Measurements from ENCODE around the gene SDK1. TPM values are rescaled to one million over a fixed set of nuclear protein-coding genes. Genes with fewer than 3 reads are reported as not detected.
"Not testable (repeated sequence)": the region's sequence is repeated elsewhere in the genome, so short reads cannot be mapped to it uniquely, and the experiment has no call there.

The SDK1 gene
- polyA plus RNA-seq, 3 donors = 3.2 to 6.6 (median 3.3) TPM

- H3K27ac ChIP-seq (ENCODE audit: low read depth, low read length) = no peak overlapping the region
- WGBS, 3 donors = 76 to 88% (median 81%) methylated on average over 14 of the region's 14 CpGs
Observed at GRCh38 chr7:3955751-3956696, 655.0 kb downstream of the SDK1 start.

GRCh38 chr7:3956949-3957348 lies 655.9 kb downstream of the SDK1 start:
- no peak overlapping the region for H3K27ac ChIP-seq (ENCODE audit: low read depth, low read length)
- WGBS, 3 donors = 86 to 90% (median 90%) methylated on average over 11 of the region's 11 CpGs

GRCh38 chr7:3957472-3958108 lies 656.5 kb downstream of the SDK1 start:
- WGBS, 3 donors = 50 to 67% (median 63%) methylated on average over 8 of the region's 8 CpGs
- no peak overlapping the region for H3K27ac ChIP-seq (ENCODE audit: low read depth, low read length)

GRCh38 chr7:3958109-3958483 lies 657.0 kb downstream of the SDK1 start:
- H3K27ac ChIP-seq (ENCODE audit: low read depth, low read length) = no peak overlapping the region
- WGBS, 3 donors = 30 to 64% (median 59%) methylated on average over 5 of the region's 5 CpGs

GRCh38 chr7:3959364-3959763 lies 658.3 kb downstream of the SDK1 start:
- no peak overlapping the region for H3K27ac ChIP-seq (ENCODE audit: low read depth, low read length)
- WGBS, 3 donors = 93 to 95% (median 95%) methylated on average over 6 of the region's 6 CpGs

- 89 to 93% (median 91%) methylated on average over 11 of the region's 11 CpGs for WGBS, 3 donors
- no peak overlapping the region for H3K27ac ChIP-seq (ENCODE audit: low read depth, low read length)
Observed at GRCh38 chr7:3960050-3960763, 659.2 kb downstream of the SDK1 start.

GRCh38 chr7:3960942-3961341 lies 659.9 kb downstream of the SDK1 start:
- no peak overlapping the region for H3K27ac ChIP-seq (ENCODE audit: low read depth, low read length)
- WGBS, 3 donors = 83 to 92% (median 89%) methylated on average over 3 of the region's 3 CpGs

- H3K27ac ChIP-seq (ENCODE audit: low read depth, low read length) = no peak overlapping the region
- 96% methylated on average over 14 of the region's 14 CpGs for WGBS, 3 donors
Observed at GRCh38 chr7:3961857-3962503, 660.9 kb downstream of the SDK1 start.

- not testable (repeated sequence) for H3K27ac ChIP-seq (ENCODE audit: low read depth, low read length)
Observed at GRCh38 chr7:3963768-3964167, 662.7 kb downstream of the SDK1 start.

GRCh38 chr7:3964980-3965606 lies 664.0 kb downstream of the SDK1 start:
- whole genome bisulfite sequencing, 3 donors = 57 to 95% (median 90%) methylated on average over 8 of the region's 8 CpGs
- H3K27ac ChIP-seq (ENCODE audit: low read depth, low read length) = no peak overlapping the region

More at GRCh38 chr7:3963768-3964167, 662.7 kb downstream of the SDK1 start:
- 95 to 99% (median 98%) methylated on average over 11 of the region's 11 CpGs for WGBS, 3 donors

- WGBS, 3 donors = 44 to 91% (median 85%) methylated on average over 15 of the region's 15 CpGs
- no peak overlapping the region for H3K27ac ChIP-seq (ENCODE audit: low read depth, low read length)
Observed at GRCh38 chr7:3965794-3966395, 664.8 kb downstream of the SDK1 start.

GRCh38 chr7:3968234-3968633 lies 667.2 kb downstream of the SDK1 start:
- 50 to 84% (median 78%) methylated on average over 4 of the region's 4 CpGs for WGBS, 3 donors
- no peak overlapping the region for H3K27ac ChIP-seq (ENCODE audit: low read depth, low read length)

GRCh38 chr7:3969286-3969685 lies 668.2 kb downstream of the SDK1 start:
- 95 to 97% (median 97%) methylated on average over 16 of the region's 16 CpGs for WGBS, 3 donors
- H3K27ac ChIP-seq (ENCODE audit: low read depth, low read length) = no peak overlapping the region

GRCh38 chr7:3971323-3971722 lies 670.3 kb downstream of the SDK1 start:
- no peak overlapping the region for H3K27ac ChIP-seq (ENCODE audit: low read depth, low read length)
- WGBS, 3 donors = 86 to 94% (median 88%) methylated on average over 13 of the region's 13 CpGs

- 79 to 83% (median 79%) methylated on average over 3 of the region's 3 CpGs for WGBS, 3 donors
- no peak overlapping the region for H3K27ac ChIP-seq (ENCODE audit: low read depth, low read length)
Observed at GRCh38 chr7:3973264-3973663, 672.2 kb downstream of the SDK1 start.

GRCh38 chr7:3974329-3974728 lies 673.3 kb downstream of the SDK1 start:
- H3K27ac ChIP-seq (ENCODE audit: low read depth, low read length) = no peak overlapping the region
- WGBS, 3 donors = 93 to 95% (median 93%) methylated on average over 19 of the region's 19 CpGs

GRCh38 chr7:3975371-3975770 lies 674.3 kb downstream of the SDK1 start:
- no peak overlapping the region for H3K27ac ChIP-seq (ENCODE audit: low read depth, low read length)
- 93 to 98% (median 93%) methylated on average over 6 of the region's 6 CpGs for whole genome bisulfite sequencing, 3 donors

GRCh38 chr7:3977391-3977790 lies 676.3 kb downstream of the SDK1 start:
- no peak overlapping the region for H3K27ac ChIP-seq (ENCODE audit: low read depth, low read length)
- WGBS, 3 donors = 94 to 96% (median 95%) methylated on average over 12 of the region's 12 CpGs
